A549 (cell line): ENCODE data around the gene CDK19. TPM values are rescaled to one million over a fixed set of nuclear protein-coding genes. Genes with fewer than 3 reads are reported as not detected.

Source experiments
- ATAC-seq, 2 experiments: fragments of 200-7000 bp in 1 of 2; fragments of >200 bp in 1 of 2; cut with Nextera tagmentation in 1 of 2; cut with Tn5 transposase in 1 of 2; 3 replicates each; pipeline versions ENCODE4 v1.8.0 to v1.9.1; 2018 to 2020; ENCODE audit warnings: mild to moderate bottlenecking in 1 of 2, moderate library complexity in 1 of 2
- CTCF ChIA-PET: fragments of 300-600 bp; sonication (Branson Sonifier 250); formaldehyde crosslinking; extraction: SDS; loops from one replicate; lab custom pipeline; 2021; ENCODE audit warnings: antibody characterized with exemption, inconsistent platforms; lab: Yijun Ruan, JAX
- POLR2A ChIA-PET: fragments of 350-600 bp; formaldehyde crosslinking; extraction: SDS; loops from one replicate; lab custom pipeline; 2021; ENCODE audit warnings: antibody characterized with exemption, inconsistent platforms; lab: Yijun Ruan, JAX
- DNase-seq, 2 experiments: peaks; one replicate each; pipeline versions ENCODE4 v3.0.0 to v3.0.0-alpha.2; 2011 to 2016; ENCODE audit warnings: low read depth in 1 of 2, low spot score in 1 of 2
- FAIRE-seq: peaks from 2 replicates; lab custom pipeline; 2011; peaks lifted over from hg19 to GRCh38; lab: Jason Lieb, UNC
- H3K27ac ChIP-seq, 2 experiments: fragments of >200 bp; sonication (Bioruptor Twin); formaldehyde crosslinking; 3 replicates each; pipeline ENCODE4 v1.5.1; 2016 to 2017
- H3K4me1 ChIP-seq: fragments of >200 bp; sonication (Bioruptor Twin); formaldehyde crosslinking; 3 replicates; pipeline ENCODE4 v1.6.1; 2016
- H3K4me2 ChIP-seq: fragments of >200 bp; sonication (Bioruptor Twin); formaldehyde crosslinking; 3 replicates; pipeline ENCODE4 v1.6.1; 2016
- H3K4me3 ChIP-seq: fragments of >200 bp; sonication (Bioruptor Twin); formaldehyde crosslinking; 3 replicates; pipeline ENCODE4 v1.5.1; 2016
- H3K9me3 ChIP-seq: fragments of >200 bp; sonication (Bioruptor Twin); formaldehyde crosslinking; 3 replicates; pipeline ENCODE4 v1.6.1; 2016
- BHLHE40 ChIP-seq: IDR thresholded peaks from 2 replicates; pipeline ENCODE4 v1.6.1; 2012; ENCODE audit warnings: low read depth, low read length, inconsistent platforms
- CEBPB ChIP-seq, 2 experiments: fragments of >200 bp in 1 of 2; sonication (Bioruptor Twin) in 1 of 2; formaldehyde crosslinking in 1 of 2; IDR thresholded peaks; 2 replicates each; pipeline ENCODE4 v1.6.1; 2012 to 2016
- GATA3 ChIP-seq: IDR thresholded peaks from 2 replicates; pipeline ENCODE4 v1.6.1; 2012; ENCODE audit warnings: borderline replicate concordance
- HEYL ChIP-seq: fragments of 250-450 bp; sonication (Bioruptor Pico); IDR thresholded peaks from 2 replicates; pipeline ENCODE4 v1.8.0; 2021; ENCODE audit warnings: mild to moderate bottlenecking, moderate library complexity
- HOXA7 ChIP-seq: fragments of 250-450 bp; sonication (Bioruptor Pico); IDR thresholded peaks from 2 replicates; pipeline ENCODE4 v1.5.0; 2020; ENCODE audit warnings: mild to moderate bottlenecking, moderate library complexity
- HOXB13 ChIP-seq: fragments of 250-450 bp; sonication (Bioruptor Pico); IDR thresholded peaks from 2 replicates; pipeline ENCODE4 v1.5.0; 2020; ENCODE audit warnings: low read depth, mild to moderate bottlenecking, moderate library complexity
- KDM1A ChIP-seq: fragments of 200-600 bp; sonication (generic); IDR thresholded peaks from 2 replicates; pipeline ENCODE4 v1.6.1; 2016; ENCODE audit warnings: low read depth, mild to moderate bottlenecking
- MAFK ChIP-seq: fragments of 450-650 bp; IDR thresholded peaks from 2 replicates; pipeline ENCODE4 v1.6.1; 2014; ENCODE audit not compliant: partially characterized antibody
- NFE2L2 ChIP-seq: fragments of 150-350 bp; conservative IDR thresholded peaks from 2 replicates; pipeline ENCODE4 v1.6.1; 2014; ENCODE audit warnings: low read length
- POLR2A ChIP-seq: IDR thresholded peaks from 2 replicates; pipeline ENCODE4 v1.6.1; 2012; ENCODE audit warnings: mild to moderate bottlenecking, low read length
- POLR2AphosphoS2 ChIP-seq: conservative IDR thresholded peaks from 2 replicates; pipeline ENCODE4 v1.6.1; 2012; ENCODE audit warnings: low read length, improper control_type of control experiment, inconsistent platforms
- RAD21 ChIP-seq, 2 experiments: fragments of >200 bp in 1 of 2; sonication (Bioruptor Twin) in 1 of 2; formaldehyde crosslinking in 1 of 2; IDR thresholded peaks in 1 of 2; conservative IDR thresholded peaks in 1 of 2; 2 replicates in 1 of 2; 3 replicates in 1 of 2; pipeline ENCODE4 v1.6.1; 2012 to 2018; ENCODE audit warnings: inconsistent platforms in 1 of 2
- SMC3 ChIP-seq: fragments of >200 bp; sonication (Bioruptor Twin); formaldehyde crosslinking; IDR thresholded peaks from 3 replicates; pipeline ENCODE4 v1.6.1; 2018; ENCODE audit warnings: inconsistent platforms
- SREBF2 ChIP-seq: fragments of 450-650 bp; IDR thresholded peaks from 2 replicates; pipeline ENCODE4 v1.6.1; 2014; ENCODE audit warnings: mild to moderate bottlenecking, moderate library complexity
- TP53 ChIP-seq: fragments of 250-450 bp; sonication (Bioruptor Pico); IDR thresholded peaks from 2 replicates; pipeline ENCODE4 v1.5.0; 2021; ENCODE audit warnings: mild to moderate bottlenecking, moderate library complexity
- ZC3H11A ChIP-seq: fragments of 450-650 bp; IDR thresholded peaks from 2 replicates; pipeline ENCODE4 v1.6.1; 2014; ENCODE audit warnings: antibody characterized with exemption, mild to moderate bottlenecking
- ZFP36 ChIP-seq: fragments of 450-650 bp; IDR thresholded peaks from 2 replicates; pipeline ENCODE4 v1.6.1; 2014; ENCODE audit warnings: borderline replicate concordance; ENCODE audit not compliant: partially characterized antibody
- ZNF302 ChIP-seq: fragments of 250-450 bp; sonication (Bioruptor Pico); IDR thresholded peaks from 2 replicates; pipeline ENCODE4 v1.9.0; 2021; ENCODE audit warnings: inconsistent platforms, mild to moderate bottlenecking, moderate library complexity
- ZSCAN20 ChIP-seq: fragments of 250-450 bp; sonication (Bioruptor Pico); IDR thresholded peaks from 2 replicates; pipeline ENCODE4 v1.8.0; 2022; ENCODE audit warnings: mild to moderate bottlenecking, moderate library complexity
- WGBS: methylation state at CpG from one replicate; pipeline ENCODE4 v1.1.6; 2017; ENCODE audit errors: missing lambda C conversion rate; 5-methylcytosine and 5-hydroxymethylcytosine counted together
- polyA plus RNA-seq, 4 experiments: library from polyadenylated mRNA; depleted of rRNA in 3 of 4; stranded (reverse); fragments of >200 nt; fragmentation: RNase III in 1 of 4; extraction: RNeasy Plus Mini Kit Qiagen cat#74134 plus additional on column Dnase treatment in 1 of 4; gene quantifications; 2 replicates in 3 of 4; 3 replicates in 1 of 4; pipeline ENCODE4 v1.2.3, GENCODE V29; 2011 to 2017
- TF ChIP-seq, protein P1 (sequence below): fragments of 450-650 bp; IDR thresholded peaks from 2 replicates; pipeline ENCODE4 v1.6.1; 2014; ENCODE audit warnings: antibody characterized with exemption
- TF ChIP-seq, protein P2 (sequence below): fragments of 250-450 bp; sonication (Bioruptor Pico); IDR thresholded peaks from 2 replicates; pipeline ENCODE4 v1.5.0; 2020; ENCODE audit warnings: low read depth, mild to moderate bottlenecking, moderate library complexity
- TF ChIP-seq, protein P3 (sequence below): IDR thresholded peaks from 2 replicates; pipeline ENCODE4 v1.6.1; 2012; ENCODE audit warnings: low read depth, borderline replicate concordance
- TF ChIP-seq, protein P4 (sequence below): fragments of 250-450 bp; sonication (Bioruptor Pico); IDR thresholded peaks from 2 replicates; pipeline ENCODE4 v1.5.0; 2021; ENCODE audit warnings: mild to moderate bottlenecking, moderate library complexity, borderline replicate concordance
- TF ChIP-seq, protein P5 (sequence below): fragments of >200 bp; sonication (Bioruptor Twin); formaldehyde crosslinking; IDR thresholded peaks from 3 replicates; pipeline ENCODE4 v1.5.1; 2016
- TF ChIP-seq, protein P6 (sequence below): fragments of 200-600 bp; sonication (generic); IDR thresholded peaks from 2 replicates; pipeline ENCODE4 v1.6.1; 2016; ENCODE audit warnings: antibody characterized with exemption, mild to moderate bottlenecking, moderate library complexity
- TF ChIP-seq, protein P7 (sequence below): IDR thresholded peaks from 2 replicates; pipeline ENCODE4 v1.6.1; 2012

Gene CDK19
- polyA plus RNA-seq, 2 of the 4 experiments (the other 2 are of a cell fraction) = 7.1 to 18.6 TPM

DNA sequence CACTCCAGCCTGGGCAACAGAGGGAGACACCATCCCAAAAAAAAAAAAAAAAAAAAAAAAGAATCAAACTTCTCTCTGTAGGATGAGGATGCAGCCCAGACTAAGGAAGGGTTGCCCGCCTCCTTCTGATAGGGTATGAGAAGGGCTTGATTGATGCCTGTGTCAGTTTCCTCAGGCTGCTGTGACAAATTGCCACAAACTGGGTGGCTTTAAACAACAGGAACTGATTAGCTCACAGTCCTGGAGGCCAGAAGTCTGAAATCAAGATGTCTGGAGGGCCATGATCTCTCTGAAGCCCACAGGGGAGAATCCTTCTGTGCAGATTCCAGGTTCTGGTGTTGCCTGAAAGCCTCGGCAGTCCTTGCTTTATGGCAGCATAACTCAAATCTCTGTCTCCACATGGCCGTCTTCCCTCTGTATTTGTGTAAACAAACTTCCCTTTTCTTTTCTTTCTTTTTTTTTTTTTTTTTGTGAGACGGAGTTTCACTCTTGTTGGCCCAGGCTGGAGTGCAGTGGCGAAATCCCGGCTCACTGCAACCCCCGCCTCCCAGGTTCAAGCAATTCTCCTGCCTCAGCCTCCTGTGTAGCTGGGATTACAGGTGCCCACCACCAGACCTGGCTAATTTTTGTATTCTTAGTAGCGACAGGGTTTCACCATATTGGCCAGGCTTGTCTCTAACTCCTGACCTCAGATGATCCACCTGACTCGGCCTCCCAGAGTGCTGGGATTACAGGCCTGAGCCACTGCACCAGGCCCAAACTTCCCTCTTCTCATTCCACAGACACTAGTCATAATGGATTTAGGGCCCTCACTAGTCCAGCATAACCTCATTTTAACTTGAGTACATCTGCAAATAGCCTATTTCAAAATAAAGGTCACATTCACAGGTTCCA is 11.2 kb upstream of the CDK19 start (continued):
- TF ChIP-seq, protein P1, sequence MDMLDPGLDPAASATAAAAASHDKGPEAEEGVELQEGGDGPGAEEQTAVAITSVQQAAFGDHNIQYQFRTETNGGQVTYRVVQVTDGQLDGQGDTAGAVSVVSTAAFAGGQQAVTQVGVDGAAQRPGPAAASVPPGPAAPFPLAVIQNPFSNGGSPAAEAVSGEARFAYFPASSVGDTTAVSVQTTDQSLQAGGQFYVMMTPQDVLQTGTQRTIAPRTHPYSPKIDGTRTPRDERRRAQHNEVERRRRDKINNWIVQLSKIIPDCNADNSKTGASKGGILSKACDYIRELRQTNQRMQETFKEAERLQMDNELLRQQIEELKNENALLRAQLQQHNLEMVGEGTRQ = no peak
- TF ChIP-seq POLR2A = no peak
- TF ChIP-seq NFE2L2 = no peak
- TF ChIP-seq HEYL (CRISPR knock-in tag) = no peak

DNA sequence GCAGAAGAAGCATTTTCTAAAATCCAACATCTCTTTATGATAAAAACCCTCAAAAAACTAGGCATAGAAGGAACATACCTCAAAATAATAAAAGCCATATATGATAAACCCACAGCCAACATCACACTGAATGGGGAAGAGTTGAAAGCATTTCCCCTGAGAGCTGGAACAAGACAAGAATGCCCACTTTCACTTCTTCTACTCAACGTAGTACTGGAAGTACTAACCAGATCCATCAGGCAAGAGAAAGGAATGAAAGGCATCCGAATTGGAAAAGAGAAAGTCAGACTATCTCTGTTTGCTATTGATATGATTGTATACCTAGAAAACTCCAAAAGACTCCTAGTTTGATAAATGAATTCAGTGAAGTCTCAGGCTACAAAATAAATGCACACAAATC is 7.9 kb upstream of the CDK19 start:
- no peaks in the 10 kb centered on the region; the same call in 2 of the 3 replicates for H3K4me1 ChIP-seq
- 17% methylated on average over 2 of the region's 2 CpGs for WGBS
- ChIA-PET CTCF (no interaction called here), POLR2A (no interaction called here)
- H3K4me3 ChIP-seq = no peak overlapping the region
- H3K27ac ChIP-seq = no peak overlapping the region
- DNase-seq (no peak), FAIRE-seq (no peak), ATAC-seq (no peak)
- no peak overlapping the region for H3K4me2 ChIP-seq
- H3K9me3 ChIP-seq = no peaks in the 10 kb centered on the region
- TF ChIP-seq KDM1A (no peak), POLR2AphosphoS2 (no peak), HOXA7 (CRISPR knock-in tag) (no peak), GATA3 (no peak), NFE2L2 (no peak), SREBF2 (no peak), ZSCAN20 (no peak), RAD21 (conservative IDR thresholded peaks at IDR 0.05 in 1 of 2, IDR thresholded peaks at IDR 0.05 in 1 of 2) (no peak), MAFK (no peak), POLR2A (no peak), SMC3 (no peak), BHLHE40 (no peak), ZNF302 (CRISPR knock-in tag) (no peak)
- TF ChIP-seq, protein P2, sequence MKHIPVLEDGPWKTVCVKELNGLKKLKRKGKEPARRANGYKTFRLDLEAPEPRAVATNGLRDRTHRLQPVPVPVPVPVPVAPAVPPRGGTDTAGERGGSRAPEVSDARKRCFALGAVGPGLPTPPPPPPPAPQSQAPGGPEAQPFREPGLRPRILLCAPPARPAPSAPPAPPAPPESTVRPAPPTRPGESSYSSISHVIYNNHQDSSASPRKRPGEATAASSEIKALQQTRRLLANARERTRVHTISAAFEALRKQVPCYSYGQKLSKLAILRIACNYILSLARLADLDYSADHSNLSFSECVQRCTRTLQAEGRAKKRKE = no peak
- TF ChIP-seq, protein P3, sequence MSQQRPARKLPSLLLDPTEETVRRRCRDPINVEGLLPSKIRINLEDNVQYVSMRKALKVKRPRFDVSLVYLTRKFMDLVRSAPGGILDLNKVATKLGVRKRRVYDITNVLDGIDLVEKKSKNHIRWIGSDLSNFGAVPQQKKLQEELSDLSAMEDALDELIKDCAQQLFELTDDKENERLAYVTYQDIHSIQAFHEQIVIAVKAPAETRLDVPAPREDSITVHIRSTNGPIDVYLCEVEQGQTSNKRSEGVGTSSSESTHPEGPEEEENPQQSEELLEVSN = no peak
- TF ChIP-seq, protein P4, sequence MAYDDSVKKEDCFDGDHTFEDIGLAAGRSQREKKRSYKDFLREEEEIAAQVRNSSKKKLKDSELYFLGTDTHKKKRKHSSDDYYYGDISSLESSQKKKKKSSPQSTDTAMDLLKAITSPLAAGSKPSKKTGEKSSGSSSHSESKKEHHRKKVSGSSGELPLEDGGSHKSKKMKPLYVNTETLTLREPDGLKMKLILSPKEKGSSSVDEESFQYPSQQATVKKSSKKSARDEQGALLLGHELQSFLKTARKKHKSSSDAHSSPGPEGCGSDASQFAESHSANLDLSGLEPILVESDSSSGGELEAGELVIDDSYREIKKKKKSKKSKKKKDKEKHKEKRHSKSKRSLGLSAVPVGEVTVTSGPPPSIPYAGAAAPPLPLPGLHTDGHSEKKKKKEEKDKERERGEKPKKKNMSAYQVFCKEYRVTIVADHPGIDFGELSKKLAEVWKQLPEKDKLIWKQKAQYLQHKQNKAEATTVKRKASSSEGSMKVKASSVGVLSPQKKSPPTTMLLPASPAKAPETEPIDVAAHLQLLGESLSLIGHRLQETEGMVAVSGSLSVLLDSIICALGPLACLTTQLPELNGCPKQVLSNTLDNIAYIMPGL = no peak
- TF ChIP-seq, protein P5, sequence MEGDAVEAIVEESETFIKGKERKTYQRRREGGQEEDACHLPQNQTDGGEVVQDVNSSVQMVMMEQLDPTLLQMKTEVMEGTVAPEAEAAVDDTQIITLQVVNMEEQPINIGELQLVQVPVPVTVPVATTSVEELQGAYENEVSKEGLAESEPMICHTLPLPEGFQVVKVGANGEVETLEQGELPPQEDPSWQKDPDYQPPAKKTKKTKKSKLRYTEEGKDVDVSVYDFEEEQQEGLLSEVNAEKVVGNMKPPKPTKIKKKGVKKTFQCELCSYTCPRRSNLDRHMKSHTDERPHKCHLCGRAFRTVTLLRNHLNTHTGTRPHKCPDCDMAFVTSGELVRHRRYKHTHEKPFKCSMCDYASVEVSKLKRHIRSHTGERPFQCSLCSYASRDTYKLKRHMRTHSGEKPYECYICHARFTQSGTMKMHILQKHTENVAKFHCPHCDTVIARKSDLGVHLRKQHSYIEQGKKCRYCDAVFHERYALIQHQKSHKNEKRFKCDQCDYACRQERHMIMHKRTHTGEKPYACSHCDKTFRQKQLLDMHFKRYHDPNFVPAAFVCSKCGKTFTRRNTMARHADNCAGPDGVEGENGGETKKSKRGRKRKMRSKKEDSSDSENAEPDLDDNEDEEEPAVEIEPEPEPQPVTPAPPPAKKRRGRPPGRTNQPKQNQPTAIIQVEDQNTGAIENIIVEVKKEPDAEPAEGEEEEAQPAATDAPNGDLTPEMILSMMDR = no peak

DNA sequence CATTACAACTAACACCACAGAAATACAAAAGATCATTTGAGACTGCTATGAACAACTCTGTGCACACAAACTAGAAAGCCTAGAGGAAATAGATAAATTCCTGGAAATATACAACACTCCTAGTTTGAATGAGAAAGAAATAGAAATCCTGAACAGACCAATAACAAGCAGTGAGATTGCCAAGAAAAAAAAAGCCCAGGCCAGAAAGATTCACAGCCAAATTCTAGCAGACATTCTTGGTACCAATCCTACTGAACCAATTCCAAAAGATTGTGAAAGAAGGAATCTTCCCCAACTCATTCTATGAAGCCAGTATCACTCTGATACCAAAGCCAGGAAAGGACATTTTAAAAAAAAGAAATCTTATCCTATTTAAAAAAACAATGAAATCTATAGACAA is 7.0 kb upstream of the CDK19 start:
- Histone ChIP-seq H3K9me3 (no peaks in the 10 kb centered on the region), H3K4me2 (no peak overlapping the region), H3K4me1 (no peaks in the 10 kb centered on the region; the same call in 2 of the 3 replicates), H3K4me3 (no peak overlapping the region), H3K27ac (no peak overlapping the region)
- FAIRE-seq (no peak), DNase-seq (no peak), ATAC-seq (no peak)
- ChIA-PET CTCF (no interaction called here), POLR2A (no interaction called here)
- TF ChIP-seq ZC3H11A (no peak), ZFP36 (no peak), CEBPB (IDR thresholded peaks at IDR 0.05) (no peak), TP53 (CRISPR knock-in tag) (no peak), HOXB13 (no peak), SMC3 (no peak)
- TF ChIP-seq, protein P6, sequence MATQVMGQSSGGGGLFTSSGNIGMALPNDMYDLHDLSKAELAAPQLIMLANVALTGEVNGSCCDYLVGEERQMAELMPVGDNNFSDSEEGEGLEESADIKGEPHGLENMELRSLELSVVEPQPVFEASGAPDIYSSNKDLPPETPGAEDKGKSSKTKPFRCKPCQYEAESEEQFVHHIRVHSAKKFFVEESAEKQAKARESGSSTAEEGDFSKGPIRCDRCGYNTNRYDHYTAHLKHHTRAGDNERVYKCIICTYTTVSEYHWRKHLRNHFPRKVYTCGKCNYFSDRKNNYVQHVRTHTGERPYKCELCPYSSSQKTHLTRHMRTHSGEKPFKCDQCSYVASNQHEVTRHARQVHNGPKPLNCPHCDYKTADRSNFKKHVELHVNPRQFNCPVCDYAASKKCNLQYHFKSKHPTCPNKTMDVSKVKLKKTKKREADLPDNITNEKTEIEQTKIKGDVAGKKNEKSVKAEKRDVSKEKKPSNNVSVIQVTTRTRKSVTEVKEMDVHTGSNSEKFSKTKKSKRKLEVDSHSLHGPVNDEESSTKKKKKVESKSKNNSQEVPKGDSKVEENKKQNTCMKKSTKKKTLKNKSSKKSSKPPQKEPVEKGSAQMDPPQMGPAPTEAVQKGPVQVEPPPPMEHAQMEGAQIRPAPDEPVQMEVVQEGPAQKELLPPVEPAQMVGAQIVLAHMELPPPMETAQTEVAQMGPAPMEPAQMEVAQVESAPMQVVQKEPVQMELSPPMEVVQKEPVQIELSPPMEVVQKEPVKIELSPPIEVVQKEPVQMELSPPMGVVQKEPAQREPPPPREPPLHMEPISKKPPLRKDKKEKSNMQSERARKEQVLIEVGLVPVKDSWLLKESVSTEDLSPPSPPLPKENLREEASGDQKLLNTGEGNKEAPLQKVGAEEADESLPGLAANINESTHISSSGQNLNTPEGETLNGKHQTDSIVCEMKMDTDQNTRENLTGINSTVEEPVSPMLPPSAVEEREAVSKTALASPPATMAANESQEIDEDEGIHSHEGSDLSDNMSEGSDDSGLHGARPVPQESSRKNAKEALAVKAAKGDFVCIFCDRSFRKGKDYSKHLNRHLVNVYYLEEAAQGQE = no peak
- TF ChIP-seq, protein P7, sequence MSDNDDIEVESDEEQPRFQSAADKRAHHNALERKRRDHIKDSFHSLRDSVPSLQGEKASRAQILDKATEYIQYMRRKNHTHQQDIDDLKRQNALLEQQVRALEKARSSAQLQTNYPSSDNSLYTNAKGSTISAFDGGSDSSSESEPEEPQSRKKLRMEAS = no peak
